ENCODE measurements around the gene COL7A1. TPM values are rescaled to one million over a fixed set of nuclear protein-coding genes. Genes with fewer than 3 reads are reported as not detected.

COL7A1 gene
- polyA plus RNA-seq, 1 donor from 2014 or later: 45.3 TPM

GRCh38 chr3:48639944-48640606 lies 44.9 kb upstream of the COL7A1 start:
- no peak for TF ChIP-seq CTCF (IDR thresholded peaks at IDR 0.05; ENCODE audit: poor library complexity, severe bottlenecking)
- no peak for TF ChIP-seq RAD21 (conservative IDR thresholded peaks at IDR 0.05)
- TF ChIP-seq REST (IDR thresholded peaks at IDR 0.05; ENCODE audit: borderline replicate concordance): no peak
- no peak for TF ChIP-seq SMC3 (conservative IDR thresholded peaks at IDR 0.05; ENCODE audit: poor library complexity)
- no peaks in the 10 kb centered on the region for H3K36me3 ChIP-seq (ENCODE audit: insufficient read depth, low read length)

GRCh38 chr3:48637305-48637704 lies 42.2 kb upstream of the COL7A1 start:
- no peak overlapping the region for H3K4me2 ChIP-seq (ENCODE audit: low read length)
- no peaks in the 10 kb centered on the region for H3K27me3 ChIP-seq (ENCODE audit: insufficient read depth, low read depth, low read length)
- H2AFZ ChIP-seq (ENCODE audit: low read depth, low read length): no peak overlapping the region
- H3K9me3 ChIP-seq (ENCODE audit: low read length): no peaks in the 10 kb centered on the region
- no peaks in the 10 kb centered on the region for H3K79me2 ChIP-seq (replicated peaks; ENCODE audit: insufficient read depth, low read length)
- H3K9me2 ChIP-seq (ENCODE audit: insufficient read depth, low read length): no peaks in the 10 kb centered on the region
- TF ChIP-seq POLR2AphosphoS5 (IDR thresholded peaks at IDR 0.05): no peak
- TF ChIP-seq EP300 (conservative IDR thresholded peaks at IDR 0.05; ENCODE audit: poor library complexity, severe bottlenecking): no peak
- no peak for TF ChIP-seq CTCF (IDR thresholded peaks at IDR 0.05; ENCODE audit: poor library complexity, severe bottlenecking)
- no peak overlapping the region for H3K27ac ChIP-seq (ENCODE audit: low read length)
- H3K4me3 ChIP-seq (ENCODE audit: low read length): no peak overlapping the region
- H3K9ac ChIP-seq (ENCODE audit: low read length): no peak overlapping the region
- peaks cover 39% of the 10 kb centered on the region for H4K20me1 ChIP-seq (ENCODE audit: insufficient read depth)
- H3F3A ChIP-seq (ENCODE audit: insufficient read depth, low read length, poor library complexity, severe bottlenecking): no peaks in the 10 kb centered on the region
- no peaks in the 10 kb centered on the region for H3K36me3 ChIP-seq (ENCODE audit: insufficient read depth, low read length)

More at GRCh38 chr3:48639944-48640606, 44.9 kb upstream of the COL7A1 start:
- Histone ChIP-seq H3K9ac (ENCODE audit: low read length) (no peak overlapping the region), H3K27ac (ENCODE audit: low read length) (no peak overlapping the region), H3K4me3 (ENCODE audit: low read length) (no peak overlapping the region), H4K20me1 (ENCODE audit: insufficient read depth) (peaks cover 39% of the 10 kb centered on the region), H3K9me2 (ENCODE audit: insufficient read depth, low read length) (no peaks in the 10 kb centered on the region), H3K9me3 (ENCODE audit: low read length) (no peaks in the 10 kb centered on the region), H3K79me2 (replicated peaks; ENCODE audit: insufficient read depth, low read length) (no peaks in the 10 kb centered on the region), H3K4me2 (ENCODE audit: low read length) (no peak overlapping the region), H3K27me3 (ENCODE audit: insufficient read depth, low read depth, low read length) (no peaks in the 10 kb centered on the region), H3F3A (ENCODE audit: insufficient read depth, low read length, poor library complexity, severe bottlenecking) (no peaks in the 10 kb centered on the region), H2AFZ (ENCODE audit: low read depth, low read length) (no peak overlapping the region)

Data from neural cell (in vitro differentiated cells).